AML-193 (cell line): ENCODE data around the gene HELZ.
A peak's percentile ranks its signal among the peaks of the same experiment; 100 is the strongest.
"Not testable (repeated sequence)": the region's sequence is repeated elsewhere in the genome, so short reads cannot be mapped to it uniquely, and the experiment has no call there.

ENCODE experiments used
- DNase-seq, 2 experiments: peaks; one replicate each; lab custom pipeline; 2025; lab: John Stamatoyannopoulos, UW

The HELZ gene

GRCh38 chr17:67229109-67229955 lies 15.7 kb downstream of the HELZ start:
- DNase-seq = no peak

GRCh38 chr17:67227488-67227887 lies 17.5 kb downstream of the HELZ start:
- DNase-seq = no peak

GRCh38 chr17:67225316-67225715 lies 19.7 kb downstream of the HELZ start:
- DNase-seq = no peak

GRCh38 chr17:67224736-67225135 lies 20.3 kb downstream of the HELZ start:
- DNase-seq = no peak

GRCh38 chr17:67223924-67224323 lies 21.1 kb downstream of the HELZ start:
- DNase-seq = no peak

GRCh38 chr17:67221062-67221998 lies 23.7 kb downstream of the HELZ start:
- no peak for DNase-seq

GRCh38 chr17:67218385-67218950 lies 26.5 kb downstream of the HELZ start:
- no peak for DNase-seq

- no peak for DNase-seq
These were observed 27.6 kb downstream of the HELZ start for GRCh38 chr17:67217446-67217845.

- no peak for DNase-seq
These were observed 28.2 kb downstream of the HELZ start for GRCh38 chr17:67216578-67217320.

- DNase-seq = no peak
These were observed 29.0 kb downstream of the HELZ start for GRCh38 chr17:67215991-67216421.

GRCh38 chr17:67212714-67213417 lies 32.1 kb downstream of the HELZ start:
- peak; percentile 81 for DNase-seq

- DNase-seq = no peak
These were observed 32.8 kb downstream of the HELZ start for GRCh38 chr17:67212231-67212630.

GRCh38 chr17:67211742-67212141 lies 33.3 kb downstream of the HELZ start:
- peak; percentile 95 for DNase-seq

- DNase-seq = no peak
These were observed 34.1 kb downstream of the HELZ start for GRCh38 chr17:67210915-67211314.

- DNase-seq = no peak
These were observed 36.8 kb downstream of the HELZ start for GRCh38 chr17:67208232-67208631.

GRCh38 chr17:67203818-67204217 lies 41.2 kb downstream of the HELZ start:
- DNase-seq = no peak

GRCh38 chr17:67202503-67202902 lies 42.5 kb downstream of the HELZ start:
- DNase-seq = no peak

- peak; percentile 21 to 42 for DNase-seq
These were observed 44.2 kb downstream of the HELZ start for GRCh38 chr17:67200727-67201301.

GRCh38 chr17:67198131-67198530 lies 46.9 kb downstream of the HELZ start:
- DNase-seq = no peak

- DNase-seq = not testable (repeated sequence)
These were observed 48.0 kb downstream of the HELZ start for GRCh38 chr17:67197023-67197422.

GRCh38 chr17:67196422-67196821 lies 48.6 kb downstream of the HELZ start:
- no peak for DNase-seq
